Measurements from ENCODE around the gene FOXO3. TPM values are rescaled to one million over a fixed set of nuclear protein-coding genes. Genes with fewer than 3 reads are reported as not detected.

Gene FOXO3
- total and polyA plus RNA-seq, 2 of the 8 experiments (the other 6 are each of a cell fraction or from before 2014, with no cell fraction given), result 13.1 to 19.3 TPM

- Histone ChIP-seq H2BK15ac (ENCODE audit: low read length) (no peak overlapping the region), H3K27ac (ENCODE audit: low read depth, low read length) (no peak overlapping the region), H4K8ac (ENCODE audit: extremely low read depth, insufficient read depth, low read length) (no peak overlapping the region), H3K4me2 (ENCODE audit: insufficient read depth in 1 of 2, low read depth in 2 of 2, low read length in 2 of 2) (no peak overlapping the region), H3K36me3 (ENCODE audit: control insufficient read depth in 2 of 4, insufficient read depth in 4 of 4, low read length in 3 of 4) (no peaks in the 10 kb centered on the region), H3K56ac (replicated peaks; ENCODE audit: insufficient read length, low read depth, low read length) (no peak overlapping the region), H2BK120ac (replicated peaks; ENCODE audit: low read depth, low read length) (no peak overlapping the region), H3K4ac (replicated peaks; ENCODE audit: insufficient read length, low read depth, low read length) (no peak overlapping the region), H3K23ac (ENCODE audit: insufficient read length) (no peak overlapping the region), H2BK12ac (ENCODE audit: low read depth, low read length) (no peak overlapping the region), H4K20me1 (replicated peaks in 1 of 2; ENCODE audit: control insufficient read depth in 1 of 2, insufficient read depth in 2 of 2, low read length in 2 of 2) (no peaks in the 10 kb centered on the region), H3K79me1 (ENCODE audit: low read depth, low read length) (no peaks in the 10 kb centered on the region; the same call in 1 of the 2 replicates), H2AK5ac (ENCODE audit: low read depth, low read length) (no peak overlapping the region), H3K14ac (ENCODE audit: insufficient read length) (no peak overlapping the region), H3K18ac (ENCODE audit: extremely low read depth, low read length) (no peak overlapping the region), H2AFZ (ENCODE audit: low read length) (no peak overlapping the region), H3K23me2 (ENCODE audit: low read depth, low read length) (no peaks in the 10 kb centered on the region), H3K4me3 (ENCODE audit: extremely low read depth in 1 of 4, insufficient read depth in 2 of 4, low read depth in 3 of 4, low read length in 4 of 4) (no peak overlapping the region), H3K9ac (replicated peaks in 1 of 4; ENCODE audit: extremely low read depth in 1 of 4, low read depth in 3 of 4, low read length in 3 of 4) (no peak overlapping the region), H4K91ac (replicated peaks; ENCODE audit: insufficient read length, low read length) (no peak overlapping the region), H3K27me3 (replicated peaks in 1 of 4; ENCODE audit: control insufficient read depth in 3 of 4, extremely low read depth in 1 of 4, insufficient read depth in 3 of 4, low read length in 3 of 4) (no peaks in the 10 kb centered on the region), H3K79me2 (ENCODE audit: control insufficient read depth in 1 of 2, insufficient read depth in 2 of 2, low read length in 2 of 2) (peaks cover 0 to 36% of the 10 kb centered on the region in 2 experiments; a peak in 2 of 4 replicates), H2BK5ac (ENCODE audit: low read depth, low read length) (no peak overlapping the region), H3K4me1 (replicated peaks in 1 of 4; ENCODE audit: control insufficient read depth in 3 of 4, insufficient read depth in 4 of 4, low read length in 3 of 4) (peaks cover 0 to 2% (median under 1%) of the 10 kb centered on the region in 4 experiments; a peak in 2 of 7 replicates), H2BK20ac (ENCODE audit: low read length) (no peak overlapping the region), H4K5ac (ENCODE audit: insufficient read length, low read depth, low read length) (no peak overlapping the region), H3K9me3 (ENCODE audit: insufficient read depth in 2 of 2, low read depth in 1 of 2, low read length in 1 of 2) (no peaks in the 10 kb centered on the region)
- DNase-seq (ENCODE audit: low read depth in 1 of 2, low spot score in 2 of 2) (no peak), FAIRE-seq (no peak)
- TF ChIP-seq, protein P1, sequence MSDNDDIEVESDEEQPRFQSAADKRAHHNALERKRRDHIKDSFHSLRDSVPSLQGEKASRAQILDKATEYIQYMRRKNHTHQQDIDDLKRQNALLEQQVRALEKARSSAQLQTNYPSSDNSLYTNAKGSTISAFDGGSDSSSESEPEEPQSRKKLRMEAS (IDR thresholded peaks at IDR 0.05), result no peak
- TF ChIP-seq RBBP5 (IDR thresholded peaks at IDR 0.05; ENCODE audit: borderline replicate concordance, low read depth, low read length), result no peak
- no peak for TF ChIP-seq CHD2 (IDR thresholded peaks at IDR 0.05; ENCODE audit: low read length)
- no peak for TF ChIP-seq SIX5 (IDR thresholded peaks at IDR 0.05; ENCODE audit: low read depth, low read length)
- TF ChIP-seq PHF8 (conservative IDR thresholded peaks at IDR 0.05; ENCODE audit: low read depth, low read length), result no peak
- no peak for TF ChIP-seq ZNF274 (IDR thresholded peaks at IDR 0.05; ENCODE audit: borderline replicate concordance, extremely low read depth, low read length)
- TF ChIP-seq BRCA1 (IDR thresholded peaks at IDR 0.05; ENCODE audit: low read depth, low read length), result no peak
- POLR2A ChIA-PET (ENCODE audit: partially characterized antibody), result no interaction called here
- WGBS, 2 experiments (ENCODE audit: extremely low coverage in 1 of 2, insufficient coverage in 1 of 2, insufficient read length in 1 of 2, insufficient replicate concordance in 2 of 2, low coverage in 1 of 2, low lambda C conversion rate in 2 of 2, missing lambda C conversion rate in 1 of 2), result 84% methylated on average over 2 of the region's 2 CpGs; no CpG with 5 or more reads in 1 of the 2 experiments
- CTCF ChIA-PET (ENCODE audit: partially characterized antibody), result interaction anchor here (1.0 to 1.3 kb wide), 2 partner anchors 34 to 259 kb away, joined by 3 read pairs; no protein-coding TSS in a partner anchor
Measured at GRCh38 chr6:108656836-108657235, 96.1 kb downstream of the FOXO3 start.
